ENCODE data around the gene STX18.

Gene STX18

DNA sequence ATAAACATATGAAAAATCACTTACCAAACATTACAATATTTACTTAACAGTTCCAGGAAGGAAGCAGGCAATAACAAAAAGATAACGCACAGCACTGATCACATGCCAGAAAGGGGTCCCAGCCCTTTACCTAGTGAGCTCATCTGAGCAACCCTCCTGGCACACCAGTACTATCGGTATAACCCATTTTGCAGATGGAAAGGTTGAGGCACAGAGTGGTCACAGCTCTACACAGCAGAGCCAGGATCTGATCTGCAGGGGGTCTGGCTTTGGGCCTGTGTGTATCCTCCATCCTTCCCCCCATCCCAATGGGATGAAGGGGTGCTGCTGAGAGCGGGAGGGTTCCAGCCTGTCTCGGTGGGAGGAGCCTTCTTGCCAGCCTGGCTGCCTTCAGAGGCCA is 150.0 kb downstream of the STX18 start:
- no peak overlapping the region for H3K4me3 ChIP-seq (ENCODE audit: control insufficient read depth, low read depth, low read length)
- no peak for DNase-seq (ENCODE audit: low read depth)
- TF ChIP-seq, protein P1, sequence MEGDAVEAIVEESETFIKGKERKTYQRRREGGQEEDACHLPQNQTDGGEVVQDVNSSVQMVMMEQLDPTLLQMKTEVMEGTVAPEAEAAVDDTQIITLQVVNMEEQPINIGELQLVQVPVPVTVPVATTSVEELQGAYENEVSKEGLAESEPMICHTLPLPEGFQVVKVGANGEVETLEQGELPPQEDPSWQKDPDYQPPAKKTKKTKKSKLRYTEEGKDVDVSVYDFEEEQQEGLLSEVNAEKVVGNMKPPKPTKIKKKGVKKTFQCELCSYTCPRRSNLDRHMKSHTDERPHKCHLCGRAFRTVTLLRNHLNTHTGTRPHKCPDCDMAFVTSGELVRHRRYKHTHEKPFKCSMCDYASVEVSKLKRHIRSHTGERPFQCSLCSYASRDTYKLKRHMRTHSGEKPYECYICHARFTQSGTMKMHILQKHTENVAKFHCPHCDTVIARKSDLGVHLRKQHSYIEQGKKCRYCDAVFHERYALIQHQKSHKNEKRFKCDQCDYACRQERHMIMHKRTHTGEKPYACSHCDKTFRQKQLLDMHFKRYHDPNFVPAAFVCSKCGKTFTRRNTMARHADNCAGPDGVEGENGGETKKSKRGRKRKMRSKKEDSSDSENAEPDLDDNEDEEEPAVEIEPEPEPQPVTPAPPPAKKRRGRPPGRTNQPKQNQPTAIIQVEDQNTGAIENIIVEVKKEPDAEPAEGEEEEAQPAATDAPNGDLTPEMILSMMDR (conservative IDR thresholded peaks at IDR 0.05; ENCODE audit: control insufficient read depth, insufficient read depth, low read depth, low read length): no peak

DNA sequence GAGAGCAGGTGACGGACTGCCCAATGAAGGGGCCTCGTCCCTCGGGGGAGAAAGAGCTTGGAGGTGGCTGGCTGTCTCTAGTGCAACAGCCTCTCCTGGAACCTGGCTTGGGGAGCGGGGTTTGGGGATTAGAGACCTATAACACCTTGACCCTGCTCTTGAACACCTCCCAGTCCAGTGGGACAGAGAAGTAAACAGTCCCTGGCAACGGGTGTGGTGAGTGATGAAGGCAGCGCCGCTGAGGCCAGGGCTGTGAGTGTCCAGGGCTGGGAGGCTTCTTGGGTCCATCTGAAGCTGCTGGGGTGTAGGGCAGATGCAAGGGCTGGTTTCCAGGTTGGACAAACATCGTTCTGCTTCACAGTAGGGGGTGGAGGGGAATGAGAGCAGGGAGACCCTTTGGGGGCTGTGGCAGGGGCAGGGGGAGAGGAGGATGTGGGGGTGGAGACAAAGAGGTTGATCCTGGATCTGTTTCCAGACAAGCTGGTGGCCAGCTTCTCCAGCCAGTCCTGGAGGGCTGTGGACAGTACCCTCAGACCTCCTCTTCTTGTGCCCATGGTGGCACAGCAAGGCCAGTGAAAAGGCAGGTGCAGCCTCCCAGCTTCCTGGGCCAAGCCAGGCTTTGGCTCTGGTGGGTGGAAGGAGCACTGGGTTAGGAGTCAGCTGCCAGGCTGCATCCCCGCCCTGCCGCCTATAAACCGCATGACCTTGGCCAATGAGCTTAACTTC is 151.2 kb downstream of the STX18 start:
- H3K4me3 ChIP-seq (ENCODE audit: control insufficient read depth, low read depth, low read length): no peak overlapping the region
- no peak for DNase-seq (ENCODE audit: low read depth)
- TF ChIP-seq, protein P1 (conservative IDR thresholded peaks at IDR 0.05; ENCODE audit: control insufficient read depth, insufficient read depth, low read depth, low read length): no peak

DNA sequence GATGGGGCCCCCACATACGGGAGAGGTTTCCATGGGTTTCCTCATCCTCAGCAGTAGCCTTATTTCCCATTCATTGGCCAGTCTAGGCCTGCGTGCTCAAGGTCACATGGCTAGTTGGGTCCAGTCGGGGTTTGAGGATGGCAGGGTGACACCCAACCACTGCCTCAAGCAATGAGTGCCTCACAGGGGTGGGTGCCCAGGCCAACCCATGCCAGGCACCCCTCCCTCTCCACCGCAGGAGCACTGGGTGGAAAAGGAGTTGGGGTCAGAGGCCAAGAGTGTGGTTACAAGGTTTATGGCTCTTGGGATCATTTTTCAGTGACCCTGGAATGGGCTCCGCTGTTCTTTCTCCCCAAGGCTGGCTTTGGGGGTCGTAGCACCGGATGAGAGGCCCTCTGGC is 151.8 kb downstream of the STX18 start:
- no peak overlapping the region for H3K4me3 ChIP-seq (ENCODE audit: control insufficient read depth, low read depth, low read length)
- TF ChIP-seq, protein P1 (conservative IDR thresholded peaks at IDR 0.05; ENCODE audit: control insufficient read depth, insufficient read depth, low read depth, low read length): no peak
- DNase-seq (ENCODE audit: low read depth): no peak

DNA sequence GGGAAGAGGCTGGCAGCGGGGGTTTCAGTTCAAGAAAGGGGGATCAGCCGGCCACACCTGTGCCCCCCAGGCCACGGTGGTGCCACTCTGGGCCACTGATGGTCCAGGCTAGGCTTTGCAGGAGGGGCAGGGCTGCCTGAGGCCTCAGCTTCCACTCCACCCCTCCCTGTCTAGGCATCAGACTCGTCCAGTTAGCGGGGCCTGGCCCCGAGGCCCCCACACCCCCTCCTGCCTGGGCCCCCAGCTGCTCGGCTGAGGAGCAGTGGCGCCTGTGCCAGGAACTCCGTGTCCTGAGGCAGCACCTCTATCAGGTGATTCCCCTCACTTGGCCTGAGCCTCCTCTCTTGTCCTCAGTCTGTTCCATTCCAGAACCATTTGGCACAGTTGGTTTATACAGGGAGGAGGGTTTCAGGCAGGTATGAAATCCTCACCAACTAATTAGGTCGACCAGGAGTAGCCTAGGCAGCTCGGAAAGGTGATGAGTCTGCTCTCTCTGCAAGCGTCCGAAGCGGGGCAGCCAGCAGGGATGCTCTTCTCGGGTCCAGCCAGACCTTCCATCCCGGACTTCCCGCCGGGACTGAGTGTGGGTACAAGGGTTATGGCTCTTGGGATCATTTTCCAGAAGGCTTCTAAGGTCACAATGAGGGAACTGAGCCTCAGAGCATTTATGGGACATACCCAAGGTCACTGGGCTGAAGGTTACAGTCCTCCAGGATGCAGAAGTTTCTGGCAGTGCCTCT is 152.8 kb downstream of the STX18 start:
- H3K4me3 ChIP-seq (ENCODE audit: control insufficient read depth, low read depth, low read length): no peak overlapping the region
- TF ChIP-seq, protein P1 (conservative IDR thresholded peaks at IDR 0.05; ENCODE audit: control insufficient read depth, insufficient read depth, low read depth, low read length): no peak
- DNase-seq (ENCODE audit: low read depth): no peak

DNA sequence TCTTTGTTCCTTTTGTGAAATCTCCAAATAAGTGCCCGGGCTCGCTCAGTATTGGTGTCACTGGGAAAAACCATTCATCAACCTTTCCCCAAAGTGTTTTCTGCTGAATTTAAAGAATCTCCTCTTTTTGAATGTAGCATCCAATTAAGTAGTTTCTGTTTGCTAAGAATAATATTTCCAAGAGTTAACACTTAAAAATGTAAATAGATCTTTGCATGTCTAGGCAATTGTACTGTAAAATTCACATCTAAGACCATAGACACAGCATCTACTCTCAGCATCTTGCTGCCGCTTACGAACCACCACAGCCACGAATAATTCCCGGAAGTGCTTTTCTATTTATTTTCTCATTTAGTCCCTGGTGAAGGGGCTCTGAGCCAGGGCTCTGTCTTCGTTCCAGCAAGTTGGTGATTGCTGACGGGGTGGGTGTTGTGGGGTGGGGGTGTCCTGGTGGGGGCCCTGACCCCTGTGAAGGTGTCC is 153.5 kb downstream of the STX18 start:
- H3K4me3 ChIP-seq (ENCODE audit: control insufficient read depth, low read depth, low read length): no peak overlapping the region
- no peak for DNase-seq (ENCODE audit: low read depth)
- TF ChIP-seq, protein P1 (conservative IDR thresholded peaks at IDR 0.05; ENCODE audit: control insufficient read depth, insufficient read depth, low read depth, low read length): no peak

DNA sequence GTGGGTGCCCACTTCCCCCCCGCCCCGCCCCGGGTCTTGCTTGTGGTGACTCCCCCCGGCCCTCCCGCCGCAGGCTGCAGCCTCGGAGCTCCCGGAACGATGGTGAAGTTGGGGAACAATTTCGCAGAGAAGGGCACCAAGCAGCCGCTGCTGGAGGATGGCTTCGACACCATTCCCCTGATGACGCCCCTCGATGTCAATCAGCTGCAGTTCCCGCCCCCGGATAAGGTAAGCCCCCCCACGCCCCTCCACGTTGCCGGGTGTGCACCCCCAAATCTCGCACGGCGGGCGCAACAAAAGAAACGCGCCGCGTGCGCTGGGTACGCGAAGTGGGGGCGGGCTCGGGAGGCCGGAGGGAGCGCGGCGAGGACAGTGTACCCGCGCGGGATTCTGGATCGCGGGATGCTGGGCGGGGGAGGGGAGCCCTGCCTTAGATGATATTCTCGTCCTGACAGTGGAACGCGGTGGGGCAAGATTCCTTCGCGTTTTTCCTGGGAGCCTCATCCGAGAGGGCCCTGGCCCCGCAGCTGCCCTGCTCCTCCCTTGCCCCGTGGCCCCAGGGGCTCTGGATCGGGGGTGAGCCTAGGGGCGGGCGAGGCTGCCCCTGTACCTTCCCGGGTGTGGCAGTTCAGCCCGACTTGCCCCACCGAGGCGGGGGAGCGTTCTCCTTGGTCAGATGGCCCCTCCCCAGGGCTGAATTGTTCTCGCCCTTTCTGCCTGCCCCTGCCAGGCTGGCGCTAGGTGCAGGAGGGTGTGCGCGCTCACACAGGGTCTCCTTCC is 154.1 kb downstream of the STX18 start:
- no peak for DNase-seq (ENCODE audit: low read depth)
- H3K4me3 ChIP-seq (ENCODE audit: control insufficient read depth, low read depth, low read length): no peak overlapping the region
- TF ChIP-seq, protein P1 (conservative IDR thresholded peaks at IDR 0.05; ENCODE audit: control insufficient read depth, insufficient read depth, low read depth, low read length): no peak
